ENCODE data around the gene MCRIP2. TPM values are rescaled to one million over a fixed set of nuclear protein-coding genes. Genes with fewer than 3 reads are reported as not detected.

MCRIP2 gene
- total and polyA plus RNA-seq, 2 of the 8 experiments (the other 6 are each of a cell fraction or from before 2014, with no cell fraction given), result 45.4 to 75.5 TPM

DNA sequence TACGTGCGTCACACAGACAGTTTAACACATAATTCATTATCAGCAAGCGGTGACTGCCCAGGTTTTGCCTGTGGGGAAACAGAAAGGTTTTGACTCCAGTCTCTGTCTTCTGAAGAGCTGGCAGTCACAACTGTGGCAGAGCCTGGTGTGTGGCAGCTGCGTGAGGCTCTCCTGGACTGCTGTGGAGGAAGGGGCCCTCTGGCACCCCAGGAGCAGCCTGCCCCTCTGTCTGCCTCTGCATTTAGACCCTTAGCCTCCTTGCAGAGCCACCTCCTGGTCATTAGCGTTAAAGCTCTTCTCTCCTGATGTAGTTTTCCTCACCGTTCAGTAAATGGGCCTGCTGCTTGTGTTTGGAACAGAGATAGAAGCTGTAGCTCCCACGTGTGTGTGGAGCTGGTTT lies 40.8 kb upstream of the MCRIP2 start:
- 73% methylated on average over 7 of the region's 7 CpGs; no CpG with 5 or more reads in 1 of the 2 experiments for WGBS, 2 experiments (ENCODE audit: extremely low coverage in 1 of 2, insufficient coverage in 1 of 2, insufficient read length in 1 of 2, insufficient replicate concordance in 2 of 2, low coverage in 1 of 2, low lambda C conversion rate in 2 of 2, missing lambda C conversion rate in 1 of 2)
- CTCF ChIA-PET (ENCODE audit: partially characterized antibody), result interaction anchor here (0.6 to 3.8 kb wide), 25 partner anchors 8 to 528 kb away, joined by 3 to 35 read pairs (median 4); partner anchors contain the start of genes METTL26, RHBDL1 and WFIKKN1
- Histone ChIP-seq H4K20me1 (replicated peaks in 1 of 2; ENCODE audit: control insufficient read depth in 1 of 2, insufficient read depth in 2 of 2, low read length in 2 of 2) (peaks cover 6 to 12% of the 10 kb centered on the region in 2 experiments), H2BK15ac (ENCODE audit: low read length) (no peak overlapping the region), H3K27ac (ENCODE audit: low read depth, low read length) (no peak overlapping the region), H4K91ac (replicated peaks; ENCODE audit: insufficient read length, low read length) (no peak overlapping the region), H3K4me1 (replicated peaks in 1 of 4; ENCODE audit: control insufficient read depth in 3 of 4, insufficient read depth in 4 of 4, low read length in 3 of 4) (peaks cover 0 to 2% (median 0%) of the 10 kb centered on the region in 4 experiments; a peak in 1 of 7 replicates), H3K36me3 (ENCODE audit: control insufficient read depth in 2 of 4, insufficient read depth in 4 of 4, low read length in 3 of 4) (peaks cover 0 to 3% (median under 1%) of the 10 kb centered on the region in 4 experiments; a peak in 2 of 8 replicates), H2BK5ac (ENCODE audit: low read depth, low read length) (no peak overlapping the region), H2BK120ac (replicated peaks; ENCODE audit: low read depth, low read length) (no peak overlapping the region), H3K4me3 (ENCODE audit: extremely low read depth in 1 of 4, insufficient read depth in 2 of 4, low read depth in 3 of 4, low read length in 4 of 4) (no peak overlapping the region), H3K9ac (replicated peaks in 1 of 4; ENCODE audit: extremely low read depth in 1 of 4, low read depth in 3 of 4, low read length in 3 of 4) (no peak overlapping the region), H4K5ac (ENCODE audit: insufficient read length, low read depth, low read length) (no peak overlapping the region), H4K8ac (ENCODE audit: extremely low read depth, insufficient read depth, low read length) (no peak overlapping the region), H3K27me3 (replicated peaks in 1 of 4; ENCODE audit: control insufficient read depth in 3 of 4, extremely low read depth in 1 of 4, insufficient read depth in 3 of 4, low read length in 3 of 4) (no peaks in the 10 kb centered on the region; a peak in 2 of 7 replicates), H3K18ac (ENCODE audit: extremely low read depth, low read length) (no peak overlapping the region), H3K79me1 (ENCODE audit: low read depth, low read length) (peaks cover 13% of the 10 kb centered on the region; the same call in 1 of the 2 replicates), H3K56ac (replicated peaks; ENCODE audit: insufficient read length, low read depth, low read length) (no peak overlapping the region), H3K79me2 (ENCODE audit: control insufficient read depth in 1 of 2, insufficient read depth in 2 of 2, low read length in 2 of 2) (peaks cover 2 to 3% of the 10 kb centered on the region in 2 experiments; a peak in 2 of 4 replicates), H3K23me2 (ENCODE audit: low read depth, low read length) (no peaks in the 10 kb centered on the region), H3K4me2 (ENCODE audit: insufficient read depth in 1 of 2, low read depth in 2 of 2, low read length in 2 of 2) (no peak overlapping the region), H3K4ac (replicated peaks; ENCODE audit: insufficient read length, low read depth, low read length) (no peak overlapping the region), H2BK20ac (ENCODE audit: low read length) (no peak overlapping the region), H2AK5ac (ENCODE audit: low read depth, low read length) (no peak overlapping the region), H2AFZ (ENCODE audit: low read length) (no peak overlapping the region), H2BK12ac (ENCODE audit: low read depth, low read length) (no peak overlapping the region), H3K23ac (ENCODE audit: insufficient read length) (no peak overlapping the region), H3K14ac (ENCODE audit: insufficient read length) (no peak overlapping the region), H3K9me3 (ENCODE audit: insufficient read depth in 2 of 2, low read depth in 1 of 2, low read length in 1 of 2) (peaks cover 7 to 13% of the 10 kb centered on the region in 2 experiments; a peak in 3 of 4 replicates)
- DNase-seq (ENCODE audit: low read depth in 1 of 2, low spot score in 2 of 2) (no peak), FAIRE-seq (peak; percentile 24)
- POLR2A ChIA-PET (ENCODE audit: partially characterized antibody), result interaction anchor here (1.2 to 2.0 kb wide), 4 partner anchors 9 to 30 kb away, joined by 3 to 5 read pairs (median 4); partner anchors contain the start of genes RAB40C and WFIKKN1
- no peak for TF ChIP-seq RNF2 (IDR thresholded peaks at IDR 0.05; ENCODE audit: borderline replicate concordance, low read depth, low read length, missing control alignments, poor library complexity, severe bottlenecking)
- no peak for TF ChIP-seq SUZ12 (IDR thresholded peaks at IDR 0.05; ENCODE audit: low read length)
- no peak for TF ChIP-seq KDM5A (IDR thresholded peaks at IDR 0.05; ENCODE audit: low read length)
- no peak for TF ChIP-seq PHF8 (conservative IDR thresholded peaks at IDR 0.05; ENCODE audit: low read depth, low read length)
- TF ChIP-seq GABPA (IDR thresholded peaks at IDR 0.05; ENCODE audit: borderline replicate concordance, insufficient read depth, low read length), result peak; percentile 63; the same call in 1 of the 2 replicates
- no peak for TF ChIP-seq BCL11A (IDR thresholded peaks at IDR 0.05; ENCODE audit: low read depth in 2 of 2, low read length in 2 of 2)
- TF ChIP-seq, protein P1, sequence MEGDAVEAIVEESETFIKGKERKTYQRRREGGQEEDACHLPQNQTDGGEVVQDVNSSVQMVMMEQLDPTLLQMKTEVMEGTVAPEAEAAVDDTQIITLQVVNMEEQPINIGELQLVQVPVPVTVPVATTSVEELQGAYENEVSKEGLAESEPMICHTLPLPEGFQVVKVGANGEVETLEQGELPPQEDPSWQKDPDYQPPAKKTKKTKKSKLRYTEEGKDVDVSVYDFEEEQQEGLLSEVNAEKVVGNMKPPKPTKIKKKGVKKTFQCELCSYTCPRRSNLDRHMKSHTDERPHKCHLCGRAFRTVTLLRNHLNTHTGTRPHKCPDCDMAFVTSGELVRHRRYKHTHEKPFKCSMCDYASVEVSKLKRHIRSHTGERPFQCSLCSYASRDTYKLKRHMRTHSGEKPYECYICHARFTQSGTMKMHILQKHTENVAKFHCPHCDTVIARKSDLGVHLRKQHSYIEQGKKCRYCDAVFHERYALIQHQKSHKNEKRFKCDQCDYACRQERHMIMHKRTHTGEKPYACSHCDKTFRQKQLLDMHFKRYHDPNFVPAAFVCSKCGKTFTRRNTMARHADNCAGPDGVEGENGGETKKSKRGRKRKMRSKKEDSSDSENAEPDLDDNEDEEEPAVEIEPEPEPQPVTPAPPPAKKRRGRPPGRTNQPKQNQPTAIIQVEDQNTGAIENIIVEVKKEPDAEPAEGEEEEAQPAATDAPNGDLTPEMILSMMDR (IDR thresholded peaks at IDR 0.05; ENCODE audit: control extremely low read depth in 1 of 3, insufficient read depth in 1 of 3, low read depth in 1 of 3, low read length in 3 of 3), result peak; percentile 20 to 67 (median 54)
- TF ChIP-seq GTF2F1 (IDR thresholded peaks at IDR 0.05; ENCODE audit: borderline replicate concordance, low read depth, low read length), result no peak
- TF ChIP-seq SAP30 (IDR thresholded peaks at IDR 0.05; ENCODE audit: insufficient read depth, insufficient replicate concordance, low read length), result no peak

All from H1 (cell line).